Pulmonary artery endothelial cell (primary cell): ENCODE measurements around the gene LRRN2. TPM values are rescaled to one million over a fixed set of nuclear protein-coding genes. Genes with fewer than 3 reads are reported as not detected.
"Not testable (repeated sequence)": the region's sequence is repeated elsewhere in the genome, so short reads cannot be mapped to it uniquely, and the experiment has no call there.

Experiments
- DNase-seq: peaks from one replicate; pipeline ENCODE4 v3.0.0-alpha.2; 2011; ENCODE audit warnings: low read depth, low spot score
- total RNA-seq: library from RNA; depleted of rRNA; stranded (reverse); fragments of >200 nt; gene quantifications from 2 replicates; pipeline ENCODE4 v1.2.3, GENCODE V29; 2014

LRRN2 gene
- total RNA-seq, 1 donor from 2014 or later = not detected

- no peak for DNase-seq
Observed at GRCh38 chr1:204633665-204634064, 51.9 kb downstream of the LRRN2 start.

- DNase-seq = no peak
Observed at GRCh38 chr1:204630132-204630905, 55.2 kb downstream of the LRRN2 start.

- DNase-seq = not testable (repeated sequence)
Observed at GRCh38 chr1:204629459-204629858, 56.1 kb downstream of the LRRN2 start.

- no peak for DNase-seq
Observed at GRCh38 chr1:204628868-204629267, 56.7 kb downstream of the LRRN2 start.

- no peak for DNase-seq
Observed at GRCh38 chr1:204627436-204627835, 58.1 kb downstream of the LRRN2 start.

GRCh38 chr1:204626381-204626780 lies 59.2 kb downstream of the LRRN2 start:
- DNase-seq = no peak

- no peak for DNase-seq
Observed at GRCh38 chr1:204624631-204625216, 60.8 kb downstream of the LRRN2 start.

- DNase-seq = no peak
Observed at GRCh38 chr1:204623894-204624361, 61.6 kb downstream of the LRRN2 start.

- DNase-seq = no peak
Observed at GRCh38 chr1:204623365-204623893, 62.1 kb downstream of the LRRN2 start.

- no peak for DNase-seq
Observed at GRCh38 chr1:204621996-204622395, 63.5 kb downstream of the LRRN2 start.

- no peak for DNase-seq
Observed at GRCh38 chr1:204621396-204621795, 64.1 kb downstream of the LRRN2 start.

GRCh38 chr1:204619721-204620120 lies 65.8 kb downstream of the LRRN2 start:
- DNase-seq = no peak

- DNase-seq = no peak
Observed at GRCh38 chr1:204618148-204618760, 67.3 kb downstream of the LRRN2 start.

- DNase-seq = no peak
Observed at GRCh38 chr1:204617256-204618147, 68.0 kb downstream of the LRRN2 start.

- DNase-seq = no peak
Observed at GRCh38 chr1:204616641-204617040, 68.9 kb downstream of the LRRN2 start.

- no peak for DNase-seq
Observed at GRCh38 chr1:204615881-204616280, 69.7 kb downstream of the LRRN2 start.

GRCh38 chr1:204613636-204614035 lies 71.9 kb downstream of the LRRN2 start:
- DNase-seq = no peak

- DNase-seq = no peak
Observed at GRCh38 chr1:204612326-204612725, 73.2 kb downstream of the LRRN2 start.

GRCh38 chr1:204611036-204611435 lies 74.5 kb downstream of the LRRN2 start:
- DNase-seq = no peak

GRCh38 chr1:204607910-204608309 lies 77.6 kb downstream of the LRRN2 start:
- no peak for DNase-seq

- no peak for DNase-seq
Observed at GRCh38 chr1:204605791-204606190, 79.7 kb downstream of the LRRN2 start.
